ENCODE results near the gene ANK3. TPM values are rescaled to one million over a fixed set of nuclear protein-coding genes. Genes with fewer than 3 reads are reported as not detected.

ANK3 gene
- polyA plus RNA-seq, 1 donor from 2014 or later: 114 TPM

DNA sequence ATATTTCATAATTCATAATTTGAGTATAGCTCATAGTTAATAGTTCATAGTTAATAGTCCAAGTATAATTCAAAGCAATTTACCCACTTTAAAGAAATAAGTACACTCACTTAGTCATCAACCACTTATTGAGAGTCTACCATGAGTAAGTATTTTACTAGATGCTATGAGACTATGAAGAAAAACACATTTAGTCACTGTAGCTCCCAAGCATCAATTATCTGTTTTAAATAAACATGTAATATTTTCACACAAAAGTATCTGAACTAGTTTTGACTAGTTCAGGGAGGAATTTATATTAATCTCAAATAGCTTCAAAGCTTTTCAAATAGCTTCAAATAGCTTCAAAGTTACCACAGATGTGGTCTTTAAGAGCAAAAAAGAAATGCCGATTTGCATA is 119.2 kb downstream of the ANK3 start:
- Histone ChIP-seq H2AFZ (ENCODE audit: low read depth, low read length) (no peak overlapping the region), H3F3A (ENCODE audit: insufficient read depth, low read length, poor library complexity, severe bottlenecking) (no peaks in the 10 kb centered on the region), H3K9me2 (ENCODE audit: insufficient read depth, low read length) (no peaks in the 10 kb centered on the region), H4K20me1 (ENCODE audit: insufficient read depth) (no peaks in the 10 kb centered on the region), H3K4me2 (ENCODE audit: low read length) (no peak overlapping the region), H3K79me2 (replicated peaks; ENCODE audit: insufficient read depth, low read length) (no peaks in the 10 kb centered on the region), H3K36me3 (ENCODE audit: insufficient read depth, low read length) (peaks cover 9% of the 10 kb centered on the region), H3K27ac (ENCODE audit: low read length) (no peak overlapping the region), H3K9ac (ENCODE audit: low read length) (no peak overlapping the region), H3K27me3 (ENCODE audit: insufficient read depth, low read depth, low read length) (no peaks in the 10 kb centered on the region), H3K9me3 (ENCODE audit: low read length) (no peaks in the 10 kb centered on the region), H3K4me3 (ENCODE audit: low read length) (no peak overlapping the region)
- TF ChIP-seq POLR2AphosphoS5 (IDR thresholded peaks at IDR 0.05) (no peak), SMC3 (conservative IDR thresholded peaks at IDR 0.05; ENCODE audit: poor library complexity) (no peak), RAD21 (conservative IDR thresholded peaks at IDR 0.05) (no peak), MXI1 (conservative IDR thresholded peaks at IDR 0.05; ENCODE audit: poor library complexity, severe bottlenecking) (no peak), TAF1 (IDR thresholded peaks at IDR 0.05; ENCODE audit: low read depth) (no peak), EP300 (conservative IDR thresholded peaks at IDR 0.05; ENCODE audit: poor library complexity, severe bottlenecking) (no peak), EZH2 (IDR thresholded peaks at IDR 0.05; ENCODE audit: borderline replicate concordance, insufficient read depth, low read length, poor library complexity, severe bottlenecking) (no peak)
- TF ChIP-seq, protein P1, sequence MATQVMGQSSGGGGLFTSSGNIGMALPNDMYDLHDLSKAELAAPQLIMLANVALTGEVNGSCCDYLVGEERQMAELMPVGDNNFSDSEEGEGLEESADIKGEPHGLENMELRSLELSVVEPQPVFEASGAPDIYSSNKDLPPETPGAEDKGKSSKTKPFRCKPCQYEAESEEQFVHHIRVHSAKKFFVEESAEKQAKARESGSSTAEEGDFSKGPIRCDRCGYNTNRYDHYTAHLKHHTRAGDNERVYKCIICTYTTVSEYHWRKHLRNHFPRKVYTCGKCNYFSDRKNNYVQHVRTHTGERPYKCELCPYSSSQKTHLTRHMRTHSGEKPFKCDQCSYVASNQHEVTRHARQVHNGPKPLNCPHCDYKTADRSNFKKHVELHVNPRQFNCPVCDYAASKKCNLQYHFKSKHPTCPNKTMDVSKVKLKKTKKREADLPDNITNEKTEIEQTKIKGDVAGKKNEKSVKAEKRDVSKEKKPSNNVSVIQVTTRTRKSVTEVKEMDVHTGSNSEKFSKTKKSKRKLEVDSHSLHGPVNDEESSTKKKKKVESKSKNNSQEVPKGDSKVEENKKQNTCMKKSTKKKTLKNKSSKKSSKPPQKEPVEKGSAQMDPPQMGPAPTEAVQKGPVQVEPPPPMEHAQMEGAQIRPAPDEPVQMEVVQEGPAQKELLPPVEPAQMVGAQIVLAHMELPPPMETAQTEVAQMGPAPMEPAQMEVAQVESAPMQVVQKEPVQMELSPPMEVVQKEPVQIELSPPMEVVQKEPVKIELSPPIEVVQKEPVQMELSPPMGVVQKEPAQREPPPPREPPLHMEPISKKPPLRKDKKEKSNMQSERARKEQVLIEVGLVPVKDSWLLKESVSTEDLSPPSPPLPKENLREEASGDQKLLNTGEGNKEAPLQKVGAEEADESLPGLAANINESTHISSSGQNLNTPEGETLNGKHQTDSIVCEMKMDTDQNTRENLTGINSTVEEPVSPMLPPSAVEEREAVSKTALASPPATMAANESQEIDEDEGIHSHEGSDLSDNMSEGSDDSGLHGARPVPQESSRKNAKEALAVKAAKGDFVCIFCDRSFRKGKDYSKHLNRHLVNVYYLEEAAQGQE (IDR thresholded peaks at IDR 0.05; ENCODE audit: borderline replicate concordance): no peak
- TF ChIP-seq, protein P2, sequence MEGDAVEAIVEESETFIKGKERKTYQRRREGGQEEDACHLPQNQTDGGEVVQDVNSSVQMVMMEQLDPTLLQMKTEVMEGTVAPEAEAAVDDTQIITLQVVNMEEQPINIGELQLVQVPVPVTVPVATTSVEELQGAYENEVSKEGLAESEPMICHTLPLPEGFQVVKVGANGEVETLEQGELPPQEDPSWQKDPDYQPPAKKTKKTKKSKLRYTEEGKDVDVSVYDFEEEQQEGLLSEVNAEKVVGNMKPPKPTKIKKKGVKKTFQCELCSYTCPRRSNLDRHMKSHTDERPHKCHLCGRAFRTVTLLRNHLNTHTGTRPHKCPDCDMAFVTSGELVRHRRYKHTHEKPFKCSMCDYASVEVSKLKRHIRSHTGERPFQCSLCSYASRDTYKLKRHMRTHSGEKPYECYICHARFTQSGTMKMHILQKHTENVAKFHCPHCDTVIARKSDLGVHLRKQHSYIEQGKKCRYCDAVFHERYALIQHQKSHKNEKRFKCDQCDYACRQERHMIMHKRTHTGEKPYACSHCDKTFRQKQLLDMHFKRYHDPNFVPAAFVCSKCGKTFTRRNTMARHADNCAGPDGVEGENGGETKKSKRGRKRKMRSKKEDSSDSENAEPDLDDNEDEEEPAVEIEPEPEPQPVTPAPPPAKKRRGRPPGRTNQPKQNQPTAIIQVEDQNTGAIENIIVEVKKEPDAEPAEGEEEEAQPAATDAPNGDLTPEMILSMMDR (IDR thresholded peaks at IDR 0.05; ENCODE audit: poor library complexity, severe bottlenecking): no peak

DNA sequence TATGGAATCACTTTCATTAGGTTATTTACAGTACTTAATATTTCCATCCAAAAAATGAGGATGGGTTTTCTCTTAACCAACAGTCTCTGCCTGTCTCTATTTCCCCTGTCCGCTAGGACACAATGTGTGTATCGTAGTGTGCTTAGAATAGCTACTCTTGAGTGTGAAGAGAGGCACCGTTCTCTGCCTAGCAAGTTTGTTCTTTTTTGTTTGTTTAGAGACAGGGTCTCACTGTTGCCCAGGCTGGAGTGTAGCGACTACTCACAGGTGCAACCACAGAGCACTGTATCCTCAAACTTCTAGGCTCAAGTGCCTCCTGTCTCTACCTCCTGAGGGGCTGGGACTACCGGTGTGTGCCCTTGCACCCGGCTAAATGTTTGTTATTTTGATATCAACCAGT is 121.9 kb downstream of the ANK3 start:
- H3F3A ChIP-seq (ENCODE audit: insufficient read depth, low read length, poor library complexity, severe bottlenecking): no peaks in the 10 kb centered on the region
- no peaks in the 10 kb centered on the region for H4K20me1 ChIP-seq (ENCODE audit: insufficient read depth)
- H3K4me3 ChIP-seq (ENCODE audit: low read length): no peak overlapping the region
- H2AFZ ChIP-seq (ENCODE audit: low read depth, low read length): no peak overlapping the region
- H3K9me2 ChIP-seq (ENCODE audit: insufficient read depth, low read length): no peaks in the 10 kb centered on the region
- no peak overlapping the region for H3K9ac ChIP-seq (ENCODE audit: low read length)
- TF ChIP-seq SMC3 (conservative IDR thresholded peaks at IDR 0.05; ENCODE audit: poor library complexity) (no peak), POLR2AphosphoS5 (IDR thresholded peaks at IDR 0.05) (no peak), RAD21 (conservative IDR thresholded peaks at IDR 0.05) (no peak), EP300 (conservative IDR thresholded peaks at IDR 0.05; ENCODE audit: poor library complexity, severe bottlenecking) (no peak)
- no peak overlapping the region for H3K27ac ChIP-seq (ENCODE audit: low read length)
- no peaks in the 10 kb centered on the region for H3K79me2 ChIP-seq (replicated peaks; ENCODE audit: insufficient read depth, low read length)
- H3K4me2 ChIP-seq (ENCODE audit: low read length): no peak overlapping the region
- H3K9me3 ChIP-seq (ENCODE audit: low read length): no peaks in the 10 kb centered on the region
- peaks cover 10% of the 10 kb centered on the region for H3K36me3 ChIP-seq (ENCODE audit: insufficient read depth, low read length)
- no peaks in the 10 kb centered on the region for H3K27me3 ChIP-seq (ENCODE audit: insufficient read depth, low read depth, low read length)

DNA sequence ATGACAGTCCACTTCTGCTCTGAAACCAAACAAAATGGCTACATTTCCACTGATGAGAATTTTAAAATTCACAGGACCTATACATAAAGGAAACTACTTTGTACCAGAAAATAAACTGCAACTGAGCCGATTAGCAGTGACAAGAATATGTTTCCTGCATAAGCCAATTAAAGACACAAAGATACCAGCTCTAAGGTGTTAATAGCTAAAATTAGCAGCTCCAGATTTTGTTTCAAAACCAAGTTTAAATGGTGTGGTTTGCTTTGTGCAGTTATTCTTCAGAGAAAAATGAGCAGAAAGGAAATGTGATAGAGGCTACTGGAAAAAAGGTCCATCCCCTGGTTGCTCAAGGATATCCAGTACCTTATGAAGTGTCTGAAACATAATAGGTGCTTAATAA is 123.2 kb downstream of the ANK3 start:
- no peak for TF ChIP-seq TAF1 (IDR thresholded peaks at IDR 0.05; ENCODE audit: low read depth)
- TF ChIP-seq RAD21 (conservative IDR thresholded peaks at IDR 0.05): no peak
- TF ChIP-seq, protein P2 (IDR thresholded peaks at IDR 0.05; ENCODE audit: poor library complexity, severe bottlenecking): no peak
- TF ChIP-seq, protein P1 (IDR thresholded peaks at IDR 0.05; ENCODE audit: borderline replicate concordance): no peak
- TF ChIP-seq POLR2AphosphoS5 (IDR thresholded peaks at IDR 0.05): no peak
- TF ChIP-seq EP300 (conservative IDR thresholded peaks at IDR 0.05; ENCODE audit: poor library complexity, severe bottlenecking): no peak
- no peak for TF ChIP-seq EZH2 (IDR thresholded peaks at IDR 0.05; ENCODE audit: borderline replicate concordance, insufficient read depth, low read length, poor library complexity, severe bottlenecking)
- TF ChIP-seq SMC3 (conservative IDR thresholded peaks at IDR 0.05; ENCODE audit: poor library complexity): no peak
- no peak for TF ChIP-seq MXI1 (conservative IDR thresholded peaks at IDR 0.05; ENCODE audit: poor library complexity, severe bottlenecking)
- H4K20me1 ChIP-seq (ENCODE audit: insufficient read depth): no peaks in the 10 kb centered on the region
- H3K27ac ChIP-seq (ENCODE audit: low read length): no peak overlapping the region
- H2AFZ ChIP-seq (ENCODE audit: low read depth, low read length): no peak overlapping the region
- H3K9me3 ChIP-seq (ENCODE audit: low read length): no peaks in the 10 kb centered on the region
- no peaks in the 10 kb centered on the region for H3K79me2 ChIP-seq (replicated peaks; ENCODE audit: insufficient read depth, low read length)
- H3K27me3 ChIP-seq (ENCODE audit: insufficient read depth, low read depth, low read length): no peaks in the 10 kb centered on the region
- H3K4me3 ChIP-seq (ENCODE audit: low read length): no peak overlapping the region
- no peaks in the 10 kb centered on the region for H3K9me2 ChIP-seq (ENCODE audit: insufficient read depth, low read length)
- H3K4me2 ChIP-seq (ENCODE audit: low read length): no peak overlapping the region
- H3K36me3 ChIP-seq (ENCODE audit: insufficient read depth, low read length): peaks cover 21% of the 10 kb centered on the region
- H3K9ac ChIP-seq (ENCODE audit: low read length): no peak overlapping the region
- H3F3A ChIP-seq (ENCODE audit: insufficient read depth, low read length, poor library complexity, severe bottlenecking): no peaks in the 10 kb centered on the region
